HG03575 (cell line): Measurements from ENCODE around the gene TACC2.
"Not testable (repeated sequence)": the region's sequence is repeated elsewhere in the genome, so short reads cannot be mapped to it uniquely, and the experiment has no call there.

Source experiments
- ATAC-seq: cut with Tn5 transposase; IDR thresholded peaks from one replicate; pipeline ENCODE4 v1.9.1; 2021; ENCODE audit not compliant: unreplicated experiment, insufficient number of reproducible peaks, low FRiP score; ENCODE audit errors: extremely low read depth

TACC2 gene, protein sequence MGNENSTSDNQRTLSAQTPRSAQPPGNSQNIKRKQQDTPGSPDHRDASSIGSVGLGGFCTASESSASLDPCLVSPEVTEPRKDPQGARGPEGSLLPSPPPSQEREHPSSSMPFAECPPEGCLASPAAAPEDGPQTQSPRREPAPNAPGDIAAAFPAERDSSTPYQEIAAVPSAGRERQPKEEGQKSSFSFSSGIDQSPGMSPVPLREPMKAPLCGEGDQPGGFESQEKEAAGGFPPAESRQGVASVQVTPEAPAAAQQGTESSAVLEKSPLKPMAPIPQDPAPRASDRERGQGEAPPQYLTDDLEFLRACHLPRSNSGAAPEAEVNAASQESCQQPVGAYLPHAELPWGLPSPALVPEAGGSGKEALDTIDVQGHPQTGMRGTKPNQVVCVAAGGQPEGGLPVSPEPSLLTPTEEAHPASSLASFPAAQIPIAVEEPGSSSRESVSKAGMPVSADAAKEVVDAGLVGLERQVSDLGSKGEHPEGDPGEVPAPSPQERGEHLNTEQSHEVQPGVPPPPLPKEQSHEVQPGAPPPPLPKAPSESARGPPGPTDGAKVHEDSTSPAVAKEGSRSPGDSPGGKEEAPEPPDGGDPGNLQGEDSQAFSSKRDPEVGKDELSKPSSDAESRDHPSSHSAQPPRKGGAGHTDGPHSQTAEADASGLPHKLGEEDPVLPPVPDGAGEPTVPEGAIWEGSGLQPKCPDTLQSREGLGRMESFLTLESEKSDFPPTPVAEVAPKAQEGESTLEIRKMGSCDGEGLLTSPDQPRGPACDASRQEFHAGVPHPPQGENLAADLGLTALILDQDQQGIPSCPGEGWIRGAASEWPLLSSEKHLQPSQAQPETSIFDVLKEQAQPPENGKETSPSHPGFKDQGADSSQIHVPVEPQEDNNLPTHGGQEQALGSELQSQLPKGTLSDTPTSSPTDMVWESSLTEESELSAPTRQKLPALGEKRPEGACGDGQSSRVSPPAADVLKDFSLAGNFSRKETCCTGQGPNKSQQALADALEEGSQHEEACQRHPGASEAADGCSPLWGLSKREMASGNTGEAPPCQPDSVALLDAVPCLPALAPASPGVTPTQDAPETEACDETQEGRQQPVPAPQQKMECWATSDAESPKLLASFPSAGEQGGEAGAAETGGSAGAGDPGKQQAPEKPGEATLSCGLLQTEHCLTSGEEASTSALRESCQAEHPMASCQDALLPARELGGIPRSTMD (N-terminal part only)

DNA sequence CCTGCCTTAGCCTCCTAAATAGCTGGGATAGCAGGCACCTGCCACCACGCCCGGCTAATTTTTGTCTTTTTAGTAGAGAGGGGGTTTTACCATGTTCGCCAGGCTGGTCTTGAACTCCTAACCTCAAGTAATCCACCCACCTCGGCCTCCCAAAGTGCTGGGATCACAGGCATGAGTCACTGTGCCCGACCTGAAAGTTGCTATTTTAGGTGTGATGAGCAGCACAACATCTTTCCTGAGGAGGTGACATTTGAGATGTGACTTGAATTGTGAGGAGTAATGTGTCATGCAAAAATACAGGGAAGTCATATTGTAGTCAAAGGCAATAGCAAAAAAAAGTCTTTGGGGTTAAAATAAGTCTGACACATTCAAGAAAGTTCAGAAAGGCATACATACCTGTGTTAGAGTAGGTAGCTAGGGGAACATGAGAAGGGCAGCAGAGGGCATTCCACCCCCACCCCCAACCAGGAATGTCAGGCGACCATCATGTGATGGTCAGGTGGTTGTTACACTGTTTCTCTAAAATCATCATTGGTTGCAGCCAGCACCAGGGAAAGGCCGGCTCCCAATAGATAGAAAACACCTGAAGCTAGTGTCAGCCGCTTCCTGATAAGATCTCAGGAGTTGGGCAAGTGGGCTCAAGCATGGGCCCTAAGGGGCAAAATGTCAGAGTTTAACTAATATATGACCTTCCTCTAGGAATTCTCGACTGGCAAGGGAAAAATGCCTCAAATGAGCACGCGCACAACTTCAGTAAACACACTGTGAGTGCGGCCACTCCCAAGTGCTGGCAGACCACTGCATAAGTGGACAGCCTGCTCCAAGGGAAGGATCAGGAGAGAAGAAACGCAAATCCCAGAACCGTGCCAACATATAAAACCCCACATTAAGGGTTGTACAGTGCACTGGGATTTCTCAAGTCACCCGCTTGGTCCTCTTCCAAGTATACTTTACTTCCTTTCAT lies at the start of gene TACC2:
Gene TACC2 (plus strand): TSS at position 803 of the 964 bp plus-strand sequence. CDS start 32,819 bp downstream, outside the sequence.
- no peak for ATAC-seq

DNA sequence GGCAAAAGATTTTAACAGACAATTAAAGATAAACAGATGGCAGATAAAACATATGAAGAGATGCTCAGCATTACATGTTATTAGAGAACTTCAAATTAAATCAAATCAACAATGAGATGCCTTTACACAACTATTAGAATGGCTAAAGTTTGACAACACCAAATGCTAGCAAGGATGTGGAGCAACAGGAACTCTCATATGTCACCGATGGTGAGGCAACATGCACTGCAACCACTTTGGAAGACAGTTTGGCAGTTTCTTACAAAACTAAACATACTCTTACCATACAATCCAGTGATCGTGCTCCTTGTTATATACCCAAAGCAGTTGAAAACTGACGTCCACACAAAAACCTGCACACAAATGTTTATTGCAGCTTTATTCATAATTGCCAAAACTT lies 47.4 kb upstream of the TACC2 start:
- no peak for ATAC-seq

DNA sequence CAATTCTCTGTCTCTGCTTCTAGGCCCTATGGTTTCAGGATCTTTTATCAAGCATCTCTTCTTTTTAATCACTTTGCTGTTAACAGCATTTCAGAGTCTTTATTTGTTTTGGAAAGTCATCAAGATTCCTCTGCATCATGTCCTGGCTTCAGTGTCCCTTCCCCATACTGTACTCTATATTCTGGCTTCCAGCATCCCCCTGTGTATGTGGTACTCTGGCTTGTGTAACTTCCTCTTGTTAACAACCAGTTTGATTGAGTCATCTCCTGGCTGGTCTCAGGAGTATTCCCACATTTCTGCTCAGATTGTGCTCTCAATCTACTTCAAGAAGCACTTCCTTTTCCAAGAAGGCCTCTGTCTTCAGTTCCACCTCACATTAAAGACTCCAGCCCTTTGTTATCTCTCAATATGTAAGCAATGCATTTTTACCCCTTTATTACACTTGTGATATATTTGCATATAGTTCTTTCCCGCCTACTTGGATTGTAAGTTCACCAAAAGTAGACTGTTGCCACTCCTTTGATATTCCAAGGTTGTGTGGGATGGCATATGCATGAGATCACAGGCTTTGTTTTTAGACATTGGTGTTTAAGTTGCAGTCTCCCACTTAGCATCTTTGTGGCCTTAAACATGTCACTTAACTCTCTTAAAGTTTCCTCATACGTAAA lies 46.1 kb upstream of the TACC2 start:
- ATAC-seq = no peak

DNA sequence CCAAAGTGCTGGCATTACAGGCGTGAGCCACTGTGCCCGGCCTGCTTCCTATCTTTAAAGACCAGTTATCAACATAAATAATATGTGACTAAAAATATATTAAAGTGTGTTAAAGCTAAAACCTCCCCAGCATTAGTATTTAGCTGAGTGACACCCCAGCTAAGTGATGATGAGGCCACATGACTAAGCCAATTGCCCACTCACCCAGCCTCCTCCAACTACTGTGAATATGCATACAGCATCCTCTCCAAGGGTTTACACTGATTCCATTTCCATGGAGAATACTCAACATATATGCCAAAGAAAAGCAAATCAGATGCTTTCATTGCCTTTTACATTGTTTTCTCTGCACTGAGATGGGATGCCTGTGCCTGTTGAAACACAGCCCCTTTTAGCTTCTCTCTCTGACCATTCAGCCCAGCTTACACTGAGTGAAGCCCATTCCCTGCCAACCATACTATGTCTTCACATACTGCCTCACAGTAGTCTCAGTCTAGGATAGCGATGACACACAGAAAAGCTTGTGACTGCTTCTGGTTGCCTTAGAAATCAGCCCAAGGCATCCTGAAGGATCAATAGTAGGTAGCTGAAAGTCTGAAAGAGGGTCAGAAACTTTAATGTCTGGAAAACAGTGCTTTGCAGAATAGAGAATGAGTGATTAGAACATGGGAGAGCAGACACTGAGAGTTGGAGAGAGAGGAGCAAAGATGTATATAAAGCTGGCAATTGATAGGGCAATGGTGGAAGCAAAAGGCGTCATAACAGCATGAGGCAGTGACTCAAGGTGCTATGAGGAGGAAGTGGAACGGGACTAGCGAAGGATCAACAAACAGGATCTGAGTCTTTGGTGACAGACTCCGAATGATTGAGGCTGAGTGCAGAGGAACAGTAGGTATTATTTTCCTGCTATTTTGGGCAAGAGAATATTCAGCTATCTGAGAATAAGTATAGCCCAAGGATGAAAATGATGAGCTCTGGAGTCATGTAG lies 41.3 kb upstream of the TACC2 start:
- no peak for ATAC-seq

DNA sequence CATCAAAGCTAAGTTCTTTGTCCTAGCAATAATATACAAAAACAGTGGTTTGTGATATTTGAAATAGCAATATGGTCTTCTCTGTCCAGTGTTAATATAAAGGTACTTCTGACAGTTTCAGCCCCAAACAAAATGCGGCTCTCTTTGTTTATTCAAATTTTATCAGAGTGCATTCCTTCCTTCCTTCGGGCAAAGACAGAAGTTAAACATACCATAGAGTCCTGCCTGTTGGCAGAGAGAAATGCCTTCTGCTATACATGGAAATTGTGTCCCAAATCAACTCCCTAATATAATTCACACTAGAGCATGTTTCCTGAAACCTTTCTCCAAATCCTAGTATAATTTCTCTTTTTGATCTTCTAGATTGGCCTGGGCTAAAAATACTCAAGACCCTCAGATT lies 39.9 kb upstream of the TACC2 start:
- ATAC-seq = no peak

DNA sequence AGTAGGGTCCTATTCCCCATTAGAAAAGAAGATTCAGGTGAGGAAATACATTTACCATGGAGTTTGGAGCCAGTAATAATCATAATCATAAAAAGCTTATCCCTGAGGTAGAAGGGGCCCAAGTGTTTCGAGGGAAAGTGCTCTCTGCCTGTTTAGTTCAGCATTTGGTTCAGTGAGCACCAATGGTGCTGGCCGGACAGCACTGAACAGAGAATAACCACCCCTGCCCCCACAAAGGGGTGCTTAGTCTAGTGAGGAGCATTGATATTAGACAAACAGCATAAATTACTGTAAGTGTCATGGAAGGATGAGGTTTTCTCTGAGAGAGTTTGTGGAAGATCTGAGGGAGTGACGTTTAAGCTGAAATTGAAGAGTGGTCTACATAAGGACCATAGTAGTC lies 39.5 kb upstream of the TACC2 start:
- ATAC-seq = no peak

DNA sequence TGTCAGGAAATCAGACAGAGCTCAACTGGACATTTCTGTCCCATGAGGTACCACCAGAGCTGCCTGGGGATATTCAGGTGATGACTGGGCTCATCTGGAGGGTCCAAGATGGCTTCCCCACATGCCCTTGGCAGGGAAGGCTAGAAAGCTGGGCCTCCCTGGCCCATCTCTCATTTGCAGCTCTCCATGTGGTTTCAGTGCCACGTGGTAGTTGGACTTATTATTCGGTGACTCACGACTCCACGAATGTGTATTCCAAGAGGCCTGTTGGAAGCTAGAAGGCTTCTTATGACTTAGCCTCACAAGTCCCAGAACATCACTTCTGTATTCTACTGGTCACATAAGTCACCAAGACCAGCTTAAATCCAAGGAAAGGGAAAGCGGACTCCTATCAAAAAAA lies 36.7 kb upstream of the TACC2 start:
- no peak for ATAC-seq

DNA sequence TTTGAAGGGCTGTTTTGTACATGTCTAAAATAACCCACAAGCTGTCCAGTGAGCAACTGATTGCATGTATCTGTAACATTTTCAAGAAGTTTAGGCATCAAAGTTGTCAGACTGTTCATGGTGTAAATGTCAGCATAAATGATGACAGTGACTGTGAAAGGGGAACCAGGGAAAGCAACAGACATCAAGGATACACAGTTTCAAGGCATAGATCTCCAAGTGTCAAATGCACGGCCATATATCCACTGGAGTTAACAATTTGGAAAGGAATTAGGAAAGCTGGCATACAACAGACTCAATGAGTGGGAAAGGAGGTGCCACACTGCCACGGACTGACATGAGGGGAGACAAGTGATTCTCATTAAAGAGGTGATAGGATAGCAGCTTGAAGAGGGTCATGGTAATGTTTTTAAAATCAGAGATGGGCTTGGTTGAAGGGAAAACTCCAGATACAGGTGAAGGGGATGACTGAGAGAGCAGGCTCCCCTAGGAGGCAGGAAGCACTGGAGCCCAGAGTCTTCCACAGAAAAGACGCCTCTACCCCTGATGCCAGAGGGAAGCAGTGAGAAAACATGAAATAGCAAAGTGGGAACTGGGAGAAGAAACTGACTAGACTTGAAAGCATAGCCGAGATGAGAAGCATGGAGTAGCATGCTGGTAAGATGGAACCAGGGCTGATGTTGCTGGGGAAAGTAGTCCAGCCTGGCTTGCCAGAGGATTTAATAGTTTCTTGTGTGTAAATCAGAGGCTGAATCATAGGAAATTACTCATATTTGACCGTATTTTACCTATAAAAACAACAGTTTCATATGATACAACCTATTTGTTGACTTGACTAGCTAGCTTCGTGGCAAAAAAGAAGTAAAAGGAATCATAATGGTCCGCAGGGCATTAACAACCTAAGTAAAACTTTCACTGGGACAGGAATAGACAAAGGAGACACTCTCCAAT lies 32.6 kb upstream of the TACC2 start:
- ATAC-seq = no peak

DNA sequence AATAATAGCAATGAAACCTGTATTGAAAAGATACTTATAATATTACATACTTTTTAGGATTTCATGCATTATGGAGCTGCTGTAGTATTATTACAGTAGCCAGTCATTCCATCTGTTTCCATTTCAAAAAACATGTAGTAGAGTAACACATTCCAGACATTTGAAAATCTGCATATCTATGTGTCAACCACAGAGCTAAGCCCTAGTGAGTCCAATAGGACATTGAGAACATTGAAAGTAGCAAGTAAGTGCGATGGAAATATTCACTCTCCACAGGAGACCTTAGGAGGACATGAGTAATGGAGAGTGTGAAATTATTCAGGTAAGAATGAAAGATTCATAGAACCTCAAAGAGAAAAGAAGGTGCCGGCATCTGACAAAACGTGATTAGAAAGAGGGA lies 29.3 kb upstream of the TACC2 start:
- no peak for ATAC-seq

DNA sequence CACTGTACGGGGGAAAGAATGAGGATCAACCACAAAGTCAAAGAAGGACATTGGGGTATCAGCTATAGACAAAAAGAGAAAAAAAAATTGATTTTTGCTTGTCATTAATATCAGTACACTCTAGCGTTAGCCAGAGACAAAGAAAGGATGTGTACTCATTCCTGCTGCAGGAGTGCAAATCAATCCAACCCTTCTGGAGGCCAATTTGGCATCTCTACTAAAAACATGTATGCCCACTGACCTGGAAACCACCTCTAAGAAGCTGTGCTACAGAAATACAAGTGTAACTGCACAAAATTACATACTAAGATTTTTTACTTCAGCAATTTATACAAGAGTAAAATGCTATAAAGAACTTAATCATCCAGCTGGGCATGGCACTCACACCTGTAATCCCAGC lies 27.5 kb upstream of the TACC2 start:
- no peak for ATAC-seq

DNA sequence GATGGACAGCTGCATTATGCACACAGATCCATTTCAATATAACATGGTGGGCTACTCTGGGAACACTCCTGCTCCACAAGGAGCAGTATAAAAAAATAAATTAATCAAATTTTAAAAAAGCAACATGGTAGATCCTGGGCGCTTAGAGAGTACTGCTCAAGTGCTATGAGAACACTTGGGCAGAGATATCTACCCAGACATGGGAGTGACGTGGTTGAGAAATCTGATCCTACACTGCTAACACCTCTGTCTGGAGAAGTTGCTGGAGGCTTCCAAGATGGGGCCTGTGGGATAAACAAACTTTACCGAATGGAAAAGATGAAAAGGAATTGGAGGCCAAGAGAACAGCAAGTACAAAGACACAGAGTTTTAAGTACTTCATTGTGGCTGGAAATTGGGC lies 23.0 kb upstream of the TACC2 start:
- ATAC-seq = no peak

DNA sequence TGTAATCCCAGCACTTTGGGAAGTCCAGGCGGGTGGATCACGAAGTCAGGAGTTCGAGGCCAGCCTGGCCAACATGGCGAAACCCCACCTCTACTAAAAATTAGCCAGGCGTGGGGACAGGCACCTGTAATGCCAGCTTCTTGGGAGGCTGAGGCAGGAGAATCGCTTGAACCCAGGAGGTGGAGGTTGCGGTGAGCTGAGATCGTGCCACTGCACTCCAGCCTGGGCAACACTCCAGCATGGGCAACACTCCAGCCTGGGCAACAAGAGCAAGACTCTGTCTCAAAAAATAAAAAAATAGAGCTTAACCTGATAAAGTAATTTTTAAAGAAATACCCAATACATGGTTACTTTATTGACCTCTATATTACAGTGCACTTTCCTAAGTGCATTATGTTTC lies 19.9 kb upstream of the TACC2 start:
- ATAC-seq = not testable (repeated sequence)

DNA sequence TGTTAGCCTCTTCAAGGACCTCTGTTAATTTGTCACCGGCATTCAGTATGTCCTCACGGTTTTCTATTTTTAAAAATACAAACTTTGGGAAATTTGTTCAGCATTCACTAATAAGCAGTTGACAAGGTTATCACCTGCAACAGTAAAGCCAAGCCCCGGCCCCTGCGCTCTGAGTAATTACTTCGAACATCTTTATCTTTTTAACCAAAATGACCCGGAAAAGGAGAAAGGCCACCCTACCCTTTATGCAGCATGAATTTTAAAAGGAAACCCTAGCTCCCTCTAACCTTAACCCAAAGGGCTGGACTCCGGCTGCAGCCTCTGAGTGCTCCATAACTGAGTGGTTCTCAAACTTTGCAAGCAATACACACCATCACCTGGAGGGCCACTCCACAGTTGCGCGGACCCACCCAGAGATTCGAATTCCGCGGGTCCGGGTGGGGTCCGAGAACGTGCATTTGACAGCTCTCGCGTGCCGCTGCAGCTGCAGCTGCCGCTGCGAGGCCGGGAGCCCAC lies 14.9 kb upstream of the TACC2 start:
- peak; percentile 9 for ATAC-seq

DNA sequence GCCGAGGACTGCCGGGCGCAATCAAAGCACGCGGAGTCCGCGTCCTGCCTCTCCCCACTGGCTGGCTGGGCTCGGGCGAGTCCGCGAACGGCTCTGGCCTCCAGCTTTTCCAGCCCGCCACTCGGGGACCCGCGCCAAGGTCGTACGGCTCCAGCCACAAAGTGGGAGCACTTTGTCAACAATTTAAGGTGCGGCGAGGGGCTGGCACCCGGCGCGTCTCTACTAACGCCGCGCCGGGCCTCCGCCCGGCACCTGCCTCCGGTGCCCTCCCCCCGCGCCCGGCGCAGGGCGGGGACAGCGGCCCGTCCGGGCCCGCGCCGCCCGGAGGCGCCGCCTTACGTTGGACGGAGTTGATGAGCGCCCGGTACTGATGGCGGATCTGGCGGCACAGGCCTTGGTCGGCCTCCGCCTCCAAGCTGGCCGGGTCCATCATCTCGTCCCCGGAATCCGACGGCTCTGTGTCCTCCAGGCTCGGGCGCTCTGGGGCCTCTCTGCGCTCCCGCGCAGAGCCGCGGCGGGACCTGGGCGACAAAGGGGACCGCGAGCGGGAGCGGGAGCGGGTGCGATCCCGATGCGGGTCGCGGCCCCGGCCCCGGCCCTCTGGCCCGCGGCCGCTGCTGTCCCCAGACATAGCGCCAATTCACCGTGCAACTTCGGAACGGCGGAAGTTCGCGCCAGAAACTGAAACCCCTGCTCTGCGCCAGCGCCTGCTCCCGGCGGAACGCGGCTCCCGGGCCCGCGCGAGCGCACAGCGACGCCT lies 14.2 kb upstream of the TACC2 start, which contains the start of gene NSMCE4A:
Gene NSMCE4A (minus strand): TSS at position 683 of the 760 bp plus-strand sequence. CDS start 52 bp downstream, at position 631.
- peak; percentile 78 for ATAC-seq
